Lung (tissue), 12 donors: ENCODE data around the gene CCKAR. TPM values are rescaled to one million over a fixed set of nuclear protein-coding genes. Genes with fewer than 3 reads are reported as not detected.

ENCODE experiments used
- ATAC-seq: fragments of 200-7000 bp; cut with Tn5 transposase; one replicate; pipeline ENCODE4 v1.9.1; 2020; ENCODE audit warnings: moderate number of reproducible peaks; ENCODE audit not compliant: insufficient read depth, low FRiP score
- DNase-seq, 3 donors: peaks; one replicate each; pipeline ENCODE4 v3.0.0-alpha.2; 2013 to 2017
- H3K27ac ChIP-seq, 2 donors: one replicate each; pipeline ENCODE4 v1.5.1; 2013; ENCODE audit warnings: mild to moderate bottlenecking in 2 of 2, moderate library complexity in 2 of 2, control low read depth in 1 of 2, inconsistent platforms in 1 of 2, low read depth in 1 of 2, low read length in 1 of 2
- H3K27me3 ChIP-seq, 3 donors: one replicate each; pipeline ENCODE4 v1.5.1; 2013; ENCODE audit warnings: low read length in 2 of 3; ENCODE audit not compliant: control insufficient read depth in 3 of 3, insufficient read depth in 3 of 3
- H3K36me3 ChIP-seq, 4 donors: one replicate each; pipeline ENCODE4 v1.5.1; 2013; ENCODE audit warnings: low read length in 4 of 4, mild to moderate bottlenecking in 1 of 4, moderate library complexity in 1 of 4; ENCODE audit not compliant: control insufficient read depth in 4 of 4, insufficient read depth in 4 of 4
- H3K4me1 ChIP-seq, 5 donors: one replicate each; pipeline ENCODE4 v1.5.1; 2013; ENCODE audit warnings: low read length in 5 of 5, mild to moderate bottlenecking in 2 of 5, moderate library complexity in 1 of 5; ENCODE audit not compliant: control insufficient read depth in 5 of 5, insufficient read depth in 5 of 5
- H3K4me3 ChIP-seq: one replicate; pipeline ENCODE4 v1.5.1; 2013; ENCODE audit warnings: mild to moderate bottlenecking, control low read depth, moderate library complexity
- H3K9ac ChIP-seq, 2 donors: one replicate each; pipeline ENCODE4 v1.5.1; 2013; ENCODE audit warnings: low read length in 2 of 2, control low read depth in 1 of 2; ENCODE audit not compliant: insufficient read depth in 1 of 2
- H3K9me3 ChIP-seq, 4 donors: one replicate each; pipeline ENCODE4 v1.5.1; 2013; ENCODE audit warnings: low read length in 3 of 4, mild to moderate bottlenecking in 1 of 4, moderate library complexity in 1 of 4; ENCODE audit not compliant: control insufficient read depth in 4 of 4, insufficient read depth in 3 of 4
- CTCF ChIP-seq: IDR thresholded peaks from 2 replicates; pipeline ENCODE4 v1.5.1; 2012; ENCODE audit warnings: mild to moderate bottlenecking; ENCODE audit errors: control extremely low read depth, extremely low read depth
- WGBS, 2 donors: extraction: QIAGEN DNeasy Blood & Tissue Kit; methylation state at CpG; one replicate each; pipeline ENCODE4 v1.1.7; 2013; 5-methylcytosine and 5-hydroxymethylcytosine counted together
- polyA plus RNA-seq, 2 donors: library from polyadenylated mRNA; stranded (reverse); fragments of 200-250 nt; gene quantifications; one replicate each; pipeline ENCODE4 v1.2.1, GENCODE V29; 2013
- total RNA-seq, 2 donors: library from RNA; depleted of rRNA in 1 of 2; stranded (reverse); fragments of >200 nt in 1 of 2; gene quantifications; one replicate each; pipeline ENCODE4 v1.2.1, GENCODE V29; 2014 to 2021
- donor health status: control.
- donor health status: control.
- donor health status: Bipolar disorder and iron deficiency.
- donor health status: healthy.
- donor health status: DM: yes; HTN: yes; CAD: no.

CCKAR gene
- total and polyA plus RNA-seq, 4 donors: 0.14 TPM; not detected in 3

GRCh38 chr4:26462874-26463273 lies 27.4 kb downstream of the CCKAR start:
- Histone ChIP-seq H3K36me3 (no peaks in the 10 kb centered on the region), H3K27ac (no peak overlapping the region), H3K9me3 (no peaks in the 10 kb centered on the region), H3K9ac (no peak overlapping the region), H3K4me3 (no peak overlapping the region), H3K27me3 (no peaks in the 10 kb centered on the region), H3K4me1 (peaks cover 0 to 7% (median 6%) of the 10 kb centered on the region in 5 donors)
- no peak for TF ChIP-seq CTCF
- 50 to 73% methylated on average over 2 of the region's 2 CpGs for WGBS, 2 donors
- no peak for ATAC-seq
- DNase-seq: no peak

DNA sequence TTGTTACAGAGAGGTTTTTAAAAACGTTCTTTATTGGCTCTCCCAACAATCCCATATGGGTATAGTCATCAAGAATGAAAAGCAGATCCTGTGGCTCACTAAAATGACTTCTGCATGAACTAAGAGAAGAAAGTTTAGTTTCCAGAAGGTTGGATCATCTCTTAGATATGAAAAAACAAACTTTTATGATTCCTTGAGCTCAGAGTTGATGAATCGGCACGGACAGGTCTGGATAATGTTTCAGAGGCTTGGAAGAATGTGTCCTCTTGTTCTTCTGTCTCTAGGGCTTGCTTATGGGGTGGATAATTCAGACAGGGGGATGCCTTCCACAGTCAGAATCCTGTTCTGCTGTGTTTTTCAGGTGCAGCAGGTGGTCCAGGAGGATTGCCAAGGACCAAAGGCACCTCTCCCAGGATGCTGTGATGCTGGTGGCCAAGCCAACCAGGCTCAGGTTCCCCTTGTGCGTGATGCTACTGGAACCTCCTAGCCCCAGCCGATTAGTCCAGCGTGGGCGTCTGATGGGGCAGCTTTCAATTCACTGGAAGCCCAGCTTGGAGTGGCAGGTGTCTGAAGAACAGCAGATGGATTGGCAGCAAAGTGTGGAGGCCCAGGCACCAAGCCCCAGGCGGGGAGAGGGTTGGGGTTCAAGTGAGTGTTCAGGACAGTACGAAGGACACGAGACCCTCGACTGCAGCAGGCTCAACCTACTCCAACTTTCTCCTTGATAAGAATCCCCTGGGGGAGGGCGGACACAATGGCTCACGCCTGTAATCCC lies 30.3 kb downstream of the CCKAR start:
- WGBS, 2 donors: 95 to 96% methylated on average over 13 of the region's 13 CpGs
- no peak for ATAC-seq
- H3K4me1 ChIP-seq: peaks cover 0 to 18% (median 10%) of the 10 kb centered on the region in 5 donors
- peaks cover 0 to under 1% (median 0%) of the 10 kb centered on the region in 4 donors for H3K9me3 ChIP-seq
- H3K27ac ChIP-seq: no peak overlapping the region
- no peak overlapping the region for H3K4me3 ChIP-seq
- H3K36me3 ChIP-seq: no peaks in the 10 kb centered on the region
- DNase-seq: no peak
- H3K9ac ChIP-seq: no peak overlapping the region
- TF ChIP-seq CTCF: no peak
- no peaks in the 10 kb centered on the region for H3K27me3 ChIP-seq

DNA sequence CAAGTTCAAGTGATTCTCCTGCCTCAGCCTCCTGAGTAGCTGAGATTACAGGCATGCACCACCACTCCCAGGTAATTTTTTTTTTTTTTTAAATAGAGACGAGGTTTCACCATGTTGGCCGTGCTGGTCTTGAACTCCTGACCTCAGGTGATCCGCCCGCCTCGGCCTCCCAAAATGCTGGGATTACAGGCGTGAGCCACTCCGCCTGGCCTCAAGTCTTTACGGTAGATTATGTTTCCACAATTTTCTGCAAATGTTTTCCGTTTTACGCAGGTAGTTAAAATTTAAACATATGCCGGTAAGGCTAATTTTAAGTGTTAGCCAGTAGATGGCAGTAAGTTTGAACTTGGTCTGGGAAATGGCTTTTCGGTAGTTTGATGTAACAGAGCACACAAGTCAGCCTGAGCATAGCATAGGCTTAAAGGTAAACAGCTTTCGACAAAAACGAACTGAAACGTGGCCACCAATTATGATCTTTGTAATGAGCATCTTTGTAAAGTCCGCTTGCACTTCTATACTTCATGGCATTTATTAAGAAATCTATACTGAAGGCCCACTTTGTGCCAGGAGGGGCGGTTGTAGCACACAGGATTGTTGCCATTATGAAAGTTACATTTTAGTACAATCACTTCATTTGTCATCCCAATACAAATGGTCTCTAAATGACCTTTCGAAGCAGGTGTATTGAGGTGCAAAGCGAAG lies 31.1 kb downstream of the CCKAR start:
- peak; percentile 30 for ATAC-seq
- Histone ChIP-seq H3K4me1 (peaks cover 0 to 18% (median 10%) of the 10 kb centered on the region in 5 donors), H3K9ac (no peak overlapping the region), H3K4me3 (no peak overlapping the region), H3K36me3 (no peaks in the 10 kb centered on the region), H3K27ac (no peak overlapping the region), H3K27me3 (no peaks in the 10 kb centered on the region), H3K9me3 (peaks cover 0 to 4% (median 1%) of the 10 kb centered on the region in 4 donors)
- peak; percentile 27 for TF ChIP-seq CTCF
- 33 to 44% methylated on average over 19 of the region's 19 CpGs for WGBS, 2 donors
- DNase-seq: peak in 2 of 3 donors; percentile 66 to 77
